Inferior parietal cortex (tissue), 1 donor: ENCODE measurements around the gene HAPSTR1.
"Not testable (repeated sequence)": the region's sequence is repeated elsewhere in the genome, so short reads cannot be mapped to it uniquely, and the experiment has no call there.

Experiments
- DNase-seq: peaks from one replicate; pipeline ENCODE4 v3.0.0-alpha.2; 2016; ENCODE audit errors: extremely low spot score

Gene HAPSTR1

GRCh38 chr16:9071377-9071776, 20.1 kb upstream of the HAPSTR1 start:
- DNase-seq = no peak

GRCh38 chr16:9072806-9073341, 18.6 kb upstream of the HAPSTR1 start:
- DNase-seq = no peak

GRCh38 chr16:9075299-9076071, 16.0 kb upstream of the HAPSTR1 start:
- DNase-seq = no peak

GRCh38 chr16:9077091-9077809, 14.2 kb upstream of the HAPSTR1 start:
- no peak for DNase-seq

- peak; percentile 63 for DNase-seq
These were observed 12.7 kb upstream of the HAPSTR1 start for GRCh38 chr16:9078467-9079429.

GRCh38 chr16:9079430-9079812, 12.0 kb upstream of the HAPSTR1 start:
- no peak for DNase-seq

- DNase-seq = no peak
These were observed 10.3 kb upstream of the HAPSTR1 start for GRCh38 chr16:9081158-9081557.

GRCh38 chr16:9081843-9082242, 9.6 kb upstream of the HAPSTR1 start:
- no peak for DNase-seq

GRCh38 chr16:9082422-9082821, 9.0 kb upstream of the HAPSTR1 start:
- DNase-seq = no peak

- DNase-seq = not testable (repeated sequence)
These were observed 3.7 kb upstream of the HAPSTR1 start for GRCh38 chr16:9087733-9088132.

GRCh38 chr16:9088848-9089247, 2.6 kb upstream of the HAPSTR1 start:
- no peak for DNase-seq

GRCh38 chr16:9089660-9090059, 1.8 kb upstream of the HAPSTR1 start:
- DNase-seq = no peak

GRCh38 chr16:9090101-9090959, 1.1 kb upstream of the HAPSTR1 start:
- DNase-seq = no peak

- DNase-seq = no peak
These were observed 430 bp downstream of the HAPSTR1 start for GRCh38 chr16:9091867-9092281.

- DNase-seq = no peak
These were observed 986 bp downstream of the HAPSTR1 start for GRCh38 chr16:9092282-9092977.

- DNase-seq = no peak
These were observed 1.5 kb downstream of the HAPSTR1 start for GRCh38 chr16:9092978-9093344.

- no peak for DNase-seq
These were observed 2.8 kb downstream of the HAPSTR1 start for GRCh38 chr16:9094011-9094846.

GRCh38 chr16:9095171-9095570, 3.7 kb downstream of the HAPSTR1 start:
- DNase-seq = no peak

- DNase-seq = no peak
These were observed 4.4 kb downstream of the HAPSTR1 start for GRCh38 chr16:9095656-9096397.
